ENCODE results near the gene CDK18. TPM values are rescaled to one million over a fixed set of nuclear protein-coding genes. Genes with fewer than 3 reads are reported as not detected.
A peak's percentile ranks its signal among the peaks of the same experiment; 100 is the strongest.

CDK18 gene
- polyA plus RNA-seq, 1 donor from 2014 or later: not detected

DNA sequence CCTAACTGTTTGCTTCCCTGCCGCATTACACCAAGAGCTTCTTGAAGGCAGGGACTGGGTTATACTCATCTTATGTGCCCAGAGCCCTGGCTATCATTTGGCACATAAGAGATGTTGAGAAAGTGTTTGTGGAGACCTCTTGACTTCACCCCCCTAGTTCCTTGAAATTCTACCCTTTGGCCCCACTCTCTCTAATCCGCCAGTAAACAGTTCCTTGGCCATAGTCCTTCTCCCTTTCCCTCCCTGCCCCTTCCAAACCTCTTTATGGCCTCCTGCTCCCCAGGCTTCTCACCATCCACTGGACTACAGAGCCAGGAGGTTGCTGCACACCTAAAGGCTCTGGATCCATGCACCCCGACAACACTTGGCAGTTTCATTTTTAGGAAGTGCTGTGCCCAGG, 1.5 kb upstream of the CDK18 start:
- H3K27me3 ChIP-seq (ENCODE audit: insufficient read depth, low read depth, low read length): peaks cover 5% of the 10 kb centered on the region
- TF ChIP-seq RAD21 (conservative IDR thresholded peaks at IDR 0.05): no peak
- no peak for TF ChIP-seq EP300 (conservative IDR thresholded peaks at IDR 0.05; ENCODE audit: poor library complexity, severe bottlenecking)
- TF ChIP-seq POLR2AphosphoS5 (IDR thresholded peaks at IDR 0.05): no peak
- no peak for TF ChIP-seq SMC3 (conservative IDR thresholded peaks at IDR 0.05; ENCODE audit: poor library complexity)
- TF ChIP-seq, protein P1, sequence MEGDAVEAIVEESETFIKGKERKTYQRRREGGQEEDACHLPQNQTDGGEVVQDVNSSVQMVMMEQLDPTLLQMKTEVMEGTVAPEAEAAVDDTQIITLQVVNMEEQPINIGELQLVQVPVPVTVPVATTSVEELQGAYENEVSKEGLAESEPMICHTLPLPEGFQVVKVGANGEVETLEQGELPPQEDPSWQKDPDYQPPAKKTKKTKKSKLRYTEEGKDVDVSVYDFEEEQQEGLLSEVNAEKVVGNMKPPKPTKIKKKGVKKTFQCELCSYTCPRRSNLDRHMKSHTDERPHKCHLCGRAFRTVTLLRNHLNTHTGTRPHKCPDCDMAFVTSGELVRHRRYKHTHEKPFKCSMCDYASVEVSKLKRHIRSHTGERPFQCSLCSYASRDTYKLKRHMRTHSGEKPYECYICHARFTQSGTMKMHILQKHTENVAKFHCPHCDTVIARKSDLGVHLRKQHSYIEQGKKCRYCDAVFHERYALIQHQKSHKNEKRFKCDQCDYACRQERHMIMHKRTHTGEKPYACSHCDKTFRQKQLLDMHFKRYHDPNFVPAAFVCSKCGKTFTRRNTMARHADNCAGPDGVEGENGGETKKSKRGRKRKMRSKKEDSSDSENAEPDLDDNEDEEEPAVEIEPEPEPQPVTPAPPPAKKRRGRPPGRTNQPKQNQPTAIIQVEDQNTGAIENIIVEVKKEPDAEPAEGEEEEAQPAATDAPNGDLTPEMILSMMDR (IDR thresholded peaks at IDR 0.05; ENCODE audit: poor library complexity, severe bottlenecking): no peak
- no peak for TF ChIP-seq TAF1 (IDR thresholded peaks at IDR 0.05; ENCODE audit: low read depth)
- no peak for TF ChIP-seq MXI1 (conservative IDR thresholded peaks at IDR 0.05; ENCODE audit: poor library complexity, severe bottlenecking)
- no peak for TF ChIP-seq EZH2 (IDR thresholded peaks at IDR 0.05; ENCODE audit: borderline replicate concordance, insufficient read depth, low read length, poor library complexity, severe bottlenecking)
- no peak for TF ChIP-seq REST (IDR thresholded peaks at IDR 0.05; ENCODE audit: borderline replicate concordance)
- no peak overlapping the region for H3K27ac ChIP-seq (ENCODE audit: low read length)

GRCh38 chr1:205505076-205505729, 734 bp downstream of the CDK18 start:
- no peaks in the 10 kb centered on the region for H3K9me3 ChIP-seq (ENCODE audit: low read length)
- no peaks in the 10 kb centered on the region for H4K20me1 ChIP-seq (ENCODE audit: insufficient read depth)
- no peaks in the 10 kb centered on the region for H3K79me2 ChIP-seq (replicated peaks; ENCODE audit: insufficient read depth, low read length)
- peak overlapping the region; percentile 27 for H3K4me2 ChIP-seq (ENCODE audit: low read length)
- peaks cover 5% of the 10 kb centered on the region for H3K27me3 ChIP-seq (ENCODE audit: insufficient read depth, low read depth, low read length)
- peak overlapping the region; percentile 67 for H3K4me3 ChIP-seq (ENCODE audit: low read length)
- TF ChIP-seq TAF1 (IDR thresholded peaks at IDR 0.05; ENCODE audit: low read depth) (no peak), EZH2 (IDR thresholded peaks at IDR 0.05; ENCODE audit: borderline replicate concordance, insufficient read depth, low read length, poor library complexity, severe bottlenecking) (no peak), SMC3 (conservative IDR thresholded peaks at IDR 0.05; ENCODE audit: poor library complexity) (no peak), MXI1 (conservative IDR thresholded peaks at IDR 0.05; ENCODE audit: poor library complexity, severe bottlenecking) (no peak), REST (IDR thresholded peaks at IDR 0.05; ENCODE audit: borderline replicate concordance) (no peak)
- TF ChIP-seq, protein P1 (IDR thresholded peaks at IDR 0.05; ENCODE audit: poor library complexity, severe bottlenecking): no peak
- peak overlapping the region; percentile 56 for H3K9ac ChIP-seq (ENCODE audit: low read length)
- H3K36me3 ChIP-seq (ENCODE audit: insufficient read depth, low read length): no peaks in the 10 kb centered on the region
- no peak overlapping the region for H3K27ac ChIP-seq (ENCODE audit: low read length)
- no peaks in the 10 kb centered on the region for H3F3A ChIP-seq (ENCODE audit: insufficient read depth, low read length, poor library complexity, severe bottlenecking)
- peak overlapping the region; percentile 61 for H2AFZ ChIP-seq (ENCODE audit: low read depth, low read length)
- H3K9me2 ChIP-seq (ENCODE audit: insufficient read depth, low read length): no peaks in the 10 kb centered on the region

More for the DNA sequence above, 1.5 kb upstream of the CDK18 start:
- Histone ChIP-seq H3K9ac (ENCODE audit: low read length) (no peak overlapping the region), H2AFZ (ENCODE audit: low read depth, low read length) (no peak overlapping the region), H3K4me3 (ENCODE audit: low read length) (no peak overlapping the region), H3K36me3 (ENCODE audit: insufficient read depth, low read length) (no peaks in the 10 kb centered on the region), H3K9me2 (ENCODE audit: insufficient read depth, low read length) (no peaks in the 10 kb centered on the region), H3F3A (ENCODE audit: insufficient read depth, low read length, poor library complexity, severe bottlenecking) (no peaks in the 10 kb centered on the region), H3K4me2 (ENCODE audit: low read length) (no peak overlapping the region), H4K20me1 (ENCODE audit: insufficient read depth) (no peaks in the 10 kb centered on the region), H3K9me3 (ENCODE audit: low read length) (no peaks in the 10 kb centered on the region), H3K79me2 (replicated peaks; ENCODE audit: insufficient read depth, low read length) (no peaks in the 10 kb centered on the region)

All from neural cell (in vitro differentiated cells).